Ishikawa (cell line): Measurements from ENCODE around the gene TBC1D22A.

Experiments used
- CREB1 ChIP-seq: IDR thresholded peaks from 2 replicates; pipeline ENCODE4 v1.6.1; 2012; ENCODE audit warnings: low read depth
- EGR1 ChIP-seq: IDR thresholded peaks from 2 replicates; pipeline ENCODE4 v1.6.1; 2012
- EP300 ChIP-seq: IDR thresholded peaks from 2 replicates; pipeline ENCODE4 v1.6.1; 2012; ENCODE audit warnings: borderline replicate concordance
- RAD21 ChIP-seq: IDR thresholded peaks from 2 replicates; pipeline ENCODE4 v1.6.1; 2012; ENCODE audit warnings: low read depth
- TCF12 ChIP-seq: IDR thresholded peaks from 2 replicates; pipeline ENCODE4 v1.6.1; 2012; ENCODE audit warnings: low read depth
- TEAD4 ChIP-seq: IDR thresholded peaks from 2 replicates; pipeline ENCODE4 v1.6.1; 2012
- USF1 ChIP-seq: IDR thresholded peaks from 2 replicates; pipeline ENCODE4 v1.6.1; 2012
- YY1 ChIP-seq: IDR thresholded peaks from 2 replicates; pipeline ENCODE4 v1.6.1; 2012; ENCODE audit warnings: low read depth
- TF ChIP-seq, protein P1 (sequence below): IDR thresholded peaks from 2 replicates; pipeline ENCODE4 v1.6.1; 2012
- TF ChIP-seq, protein P2 (sequence below): IDR thresholded peaks from 2 replicates; pipeline ENCODE4 v1.6.1; 2012; ENCODE audit warnings: low read depth, mild to moderate bottlenecking

GRCh38 chr22:47161631-47162030, 399.2 kb downstream of the TBC1D22A start:
- TF ChIP-seq TEAD4: no peak
- TF ChIP-seq RAD21: no peak
- TF ChIP-seq TCF12: no peak
- TF ChIP-seq, protein P1, sequence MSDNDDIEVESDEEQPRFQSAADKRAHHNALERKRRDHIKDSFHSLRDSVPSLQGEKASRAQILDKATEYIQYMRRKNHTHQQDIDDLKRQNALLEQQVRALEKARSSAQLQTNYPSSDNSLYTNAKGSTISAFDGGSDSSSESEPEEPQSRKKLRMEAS: no peak
- no peak for TF ChIP-seq USF1
- TF ChIP-seq EGR1: no peak
- no peak for TF ChIP-seq EP300
- TF ChIP-seq, protein P2, sequence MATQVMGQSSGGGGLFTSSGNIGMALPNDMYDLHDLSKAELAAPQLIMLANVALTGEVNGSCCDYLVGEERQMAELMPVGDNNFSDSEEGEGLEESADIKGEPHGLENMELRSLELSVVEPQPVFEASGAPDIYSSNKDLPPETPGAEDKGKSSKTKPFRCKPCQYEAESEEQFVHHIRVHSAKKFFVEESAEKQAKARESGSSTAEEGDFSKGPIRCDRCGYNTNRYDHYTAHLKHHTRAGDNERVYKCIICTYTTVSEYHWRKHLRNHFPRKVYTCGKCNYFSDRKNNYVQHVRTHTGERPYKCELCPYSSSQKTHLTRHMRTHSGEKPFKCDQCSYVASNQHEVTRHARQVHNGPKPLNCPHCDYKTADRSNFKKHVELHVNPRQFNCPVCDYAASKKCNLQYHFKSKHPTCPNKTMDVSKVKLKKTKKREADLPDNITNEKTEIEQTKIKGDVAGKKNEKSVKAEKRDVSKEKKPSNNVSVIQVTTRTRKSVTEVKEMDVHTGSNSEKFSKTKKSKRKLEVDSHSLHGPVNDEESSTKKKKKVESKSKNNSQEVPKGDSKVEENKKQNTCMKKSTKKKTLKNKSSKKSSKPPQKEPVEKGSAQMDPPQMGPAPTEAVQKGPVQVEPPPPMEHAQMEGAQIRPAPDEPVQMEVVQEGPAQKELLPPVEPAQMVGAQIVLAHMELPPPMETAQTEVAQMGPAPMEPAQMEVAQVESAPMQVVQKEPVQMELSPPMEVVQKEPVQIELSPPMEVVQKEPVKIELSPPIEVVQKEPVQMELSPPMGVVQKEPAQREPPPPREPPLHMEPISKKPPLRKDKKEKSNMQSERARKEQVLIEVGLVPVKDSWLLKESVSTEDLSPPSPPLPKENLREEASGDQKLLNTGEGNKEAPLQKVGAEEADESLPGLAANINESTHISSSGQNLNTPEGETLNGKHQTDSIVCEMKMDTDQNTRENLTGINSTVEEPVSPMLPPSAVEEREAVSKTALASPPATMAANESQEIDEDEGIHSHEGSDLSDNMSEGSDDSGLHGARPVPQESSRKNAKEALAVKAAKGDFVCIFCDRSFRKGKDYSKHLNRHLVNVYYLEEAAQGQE: no peak
- no peak for TF ChIP-seq CREB1
- no peak for TF ChIP-seq YY1
